Activated CD4-positive, alpha-beta T cell treated with anti-CD3 and anti-CD28 coated beads, Interleukin-10, Interleukin-2, amounts not matched to agents 100 ng/mL and 50 ng/mL, durations not matched to agents 16 hours and 8 hours (primary cell): ENCODE results near the gene CCL21.

Experiments used
- DNase-seq: peaks from one replicate; pipeline ENCODE4 v3.0.0-alpha.2; 2020

The CCL21 gene

DNA sequence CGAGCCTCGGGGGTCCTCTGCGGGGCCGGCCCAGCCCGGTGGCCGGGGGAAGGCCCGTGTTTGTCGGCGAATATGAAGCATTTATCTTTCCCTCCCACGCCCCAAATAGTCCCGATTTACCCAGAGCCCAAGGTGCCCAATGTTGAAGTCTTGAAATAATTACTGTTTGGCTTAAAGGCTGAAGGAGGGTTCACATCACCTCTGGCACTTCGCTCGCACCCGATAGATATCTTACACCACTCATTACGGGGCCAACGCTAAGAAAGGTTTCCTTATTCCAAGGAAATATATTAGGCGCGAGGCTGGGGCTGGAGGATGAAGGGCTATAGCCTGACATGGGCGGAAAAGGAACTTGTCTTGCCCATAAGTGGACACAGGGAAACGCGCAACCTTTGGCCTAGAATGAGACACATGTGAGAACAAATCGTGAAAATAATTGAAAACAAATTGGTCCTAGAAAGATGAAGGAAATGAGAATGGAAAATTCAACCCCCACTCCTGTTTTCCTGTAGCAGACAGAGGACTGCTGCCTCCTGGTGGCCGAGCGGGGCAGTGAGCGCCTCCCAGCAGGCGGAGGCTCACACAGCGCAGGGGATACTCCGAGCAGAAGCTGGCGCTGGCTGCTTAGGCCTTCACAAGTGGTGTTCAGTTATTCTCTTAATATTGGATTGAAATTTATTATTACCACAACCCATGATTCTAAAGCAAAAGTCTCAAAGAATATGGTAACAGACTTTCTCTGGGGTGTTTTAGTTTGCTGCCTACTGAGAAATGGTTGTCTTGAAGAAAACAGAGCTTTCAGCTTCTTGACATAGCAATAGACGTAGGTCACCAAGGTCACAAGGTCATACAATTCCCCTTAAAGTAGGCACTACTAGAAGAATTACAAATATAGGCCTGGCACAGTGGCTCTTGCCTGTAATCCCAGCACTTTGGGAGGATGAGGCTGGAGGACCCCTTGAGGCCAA lies 7.9 kb downstream of the CCL21 start:
- peak; percentile 81 for DNase-seq

DNA sequence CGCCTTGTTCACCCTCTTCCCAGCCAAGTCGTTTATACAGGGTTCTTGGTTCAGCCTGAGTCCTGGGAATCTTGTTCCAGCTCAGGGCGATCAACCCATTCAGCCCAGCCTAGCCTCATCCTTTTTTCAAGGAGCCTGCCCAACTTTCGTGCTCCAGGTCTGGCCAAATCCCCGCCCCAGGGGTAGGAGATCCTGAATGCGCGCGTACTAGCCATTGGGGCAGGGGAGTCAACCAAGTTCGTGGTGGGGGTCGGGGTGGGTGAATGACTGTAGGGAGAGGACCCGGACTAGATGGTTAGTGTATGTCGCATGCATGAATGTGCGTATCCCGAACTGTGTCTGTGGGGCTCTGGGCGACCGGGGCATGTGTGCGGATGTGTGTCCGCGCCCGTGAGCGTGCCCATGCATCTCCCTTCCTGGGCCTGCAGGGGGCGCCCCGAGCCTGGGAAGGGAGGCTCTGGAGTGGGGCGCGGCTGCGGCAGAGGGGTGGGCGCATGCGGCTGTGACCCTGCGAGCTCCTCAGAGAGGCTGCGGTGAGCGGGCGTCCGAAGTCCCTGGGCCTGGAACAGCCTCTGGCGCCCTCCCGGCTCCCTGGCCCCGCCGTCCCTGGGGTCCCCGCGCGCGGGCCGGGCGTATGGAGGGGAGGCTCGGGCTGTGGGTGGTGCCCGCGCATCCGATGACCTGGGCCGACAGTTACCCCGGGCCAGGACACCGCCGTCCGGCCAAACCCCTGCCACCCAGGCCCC lies 8.7 kb downstream of the CCL21 start:
- peak; percentile 81 for DNase-seq

DNA sequence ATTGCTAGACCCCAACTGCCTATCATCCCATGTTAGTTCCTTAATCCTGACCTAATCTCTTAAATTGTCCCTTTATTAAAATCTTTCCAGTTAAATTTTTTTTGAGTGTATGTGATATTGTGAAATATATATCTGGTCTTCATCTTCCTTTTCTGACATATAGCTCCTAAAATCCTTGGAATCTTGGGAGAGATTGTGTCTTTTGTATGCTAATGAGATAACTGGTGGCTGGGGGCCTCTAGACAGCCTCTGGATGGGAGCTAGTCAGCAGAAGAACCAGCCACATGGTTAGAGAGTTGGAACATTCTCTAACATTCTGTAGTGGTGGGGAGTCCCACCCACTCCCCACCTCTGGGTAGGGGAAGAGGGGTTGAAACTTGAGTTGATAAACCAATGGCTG lies 15.1 kb downstream of the CCL21 start:
- DNase-seq, result no peak

DNA sequence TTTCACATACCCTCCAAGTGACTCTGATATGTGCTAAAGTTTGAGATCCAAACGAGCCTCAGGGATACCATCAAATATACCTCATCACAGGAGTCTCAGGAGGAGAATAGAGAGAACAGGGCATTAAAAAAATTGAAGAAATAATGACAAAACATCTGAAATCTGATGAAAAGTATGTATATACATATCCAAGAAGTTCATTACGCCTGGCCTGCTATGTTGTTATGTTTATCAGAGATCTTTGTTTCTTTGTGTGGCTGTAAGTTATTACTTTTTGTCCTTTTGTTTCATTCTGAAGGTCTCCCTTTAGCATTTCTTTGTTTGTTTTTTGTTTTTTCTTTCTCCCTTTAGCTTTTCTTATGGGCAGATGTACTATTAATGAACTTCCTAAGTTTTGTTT lies 16.4 kb downstream of the CCL21 start:
- DNase-seq, result no peak

DNA sequence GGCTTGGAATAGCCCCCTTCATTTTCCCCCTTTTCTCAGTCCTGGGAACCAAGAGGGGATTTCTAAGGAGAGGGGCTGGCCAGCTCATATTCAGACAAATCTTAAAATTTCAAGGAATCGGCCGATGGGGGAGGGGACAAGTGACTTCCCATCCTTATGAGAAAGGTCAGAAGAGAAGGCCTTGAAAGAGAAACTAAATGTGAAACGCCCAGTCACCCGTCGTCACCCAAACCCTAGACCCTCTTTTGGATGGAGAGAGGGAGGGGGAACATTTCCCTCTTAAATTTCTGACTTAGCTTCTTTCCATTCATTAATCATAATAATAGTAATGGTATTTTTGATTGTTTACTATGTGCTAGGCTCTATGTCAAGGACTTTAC lies 18.0 kb downstream of the CCL21 start:
- no peak for DNase-seq

GRCh38 chr9:34690983-34691935 lies 18.7 kb downstream of the CCL21 start, which contains the start of gene CCL19:
CCL19 (minus strand) TSS chr9:34691276; CDS start chr9:34691139, 137 bp downstream.
- DNase-seq, result no peak

GRCh38 chr9:34689512-34689911 lies 20.4 kb downstream of the CCL21 start:
- DNase-seq, result no peak

DNA sequence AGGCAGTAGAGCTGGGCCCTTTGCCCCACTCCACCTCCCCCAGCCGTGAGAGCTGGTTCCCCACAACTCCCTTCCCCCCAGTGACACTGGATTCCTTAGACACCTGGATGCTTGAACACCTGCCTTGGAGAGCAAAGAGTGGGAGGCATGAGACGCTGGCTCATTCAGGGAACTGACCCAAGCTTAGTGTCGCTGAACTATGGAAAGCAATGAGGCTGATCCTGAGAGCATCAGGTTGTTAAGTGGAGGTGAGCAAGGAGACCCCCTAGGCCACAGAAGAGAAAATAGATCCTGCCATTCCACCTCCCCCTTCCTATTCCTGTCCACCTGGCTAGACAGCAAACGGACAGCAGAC lies 20.8 kb downstream of the CCL21 start:
- DNase-seq, result no peak

DNA sequence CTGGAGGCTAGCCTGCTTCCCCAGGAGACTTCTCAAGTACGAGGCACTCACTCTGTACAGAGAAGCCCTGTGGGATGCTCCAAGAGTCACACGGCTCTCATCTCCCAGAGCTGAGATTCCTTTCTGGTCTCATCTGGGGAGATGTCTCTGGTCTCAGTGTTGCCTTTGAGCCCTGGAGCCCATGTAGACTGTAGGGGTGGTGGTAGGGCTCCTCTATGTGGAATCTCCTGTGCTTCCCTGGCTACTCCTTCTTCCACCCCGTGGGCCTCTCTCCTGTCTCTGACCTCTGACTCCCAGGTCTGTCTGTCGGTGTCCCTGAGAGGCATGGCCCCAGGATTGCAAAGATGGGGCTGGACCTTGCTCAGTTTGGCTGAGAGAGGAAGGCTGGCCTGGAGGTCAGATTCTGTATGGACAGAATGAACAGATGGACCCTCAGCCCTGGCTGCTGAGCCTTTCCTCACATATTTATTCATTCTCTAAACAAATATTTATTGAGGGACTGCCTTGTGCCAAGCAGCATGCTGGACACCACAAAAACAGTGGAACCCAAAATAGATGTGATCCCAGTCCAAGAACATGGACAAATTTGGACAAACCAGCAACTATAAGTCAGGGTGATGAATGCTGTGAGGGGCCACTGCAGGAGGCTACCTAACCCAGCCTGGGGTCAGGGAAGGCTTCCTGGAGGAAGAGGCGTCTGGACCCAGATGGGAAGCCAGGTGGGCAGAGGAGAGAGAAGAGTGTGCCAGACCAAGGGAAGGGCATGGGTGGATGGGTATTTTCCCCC lies 21.4 kb downstream of the CCL21 start:
- no peak for DNase-seq

- DNase-seq, result no peak
Observed at GRCh38 chr9:34687276-34688030, 22.5 kb downstream of the CCL21 start.

- DNase-seq, result no peak
Observed at GRCh38 chr9:34686732-34687131, 23.2 kb downstream of the CCL21 start.

GRCh38 chr9:34686231-34686630 lies 23.7 kb downstream of the CCL21 start:
- no peak for DNase-seq

DNA sequence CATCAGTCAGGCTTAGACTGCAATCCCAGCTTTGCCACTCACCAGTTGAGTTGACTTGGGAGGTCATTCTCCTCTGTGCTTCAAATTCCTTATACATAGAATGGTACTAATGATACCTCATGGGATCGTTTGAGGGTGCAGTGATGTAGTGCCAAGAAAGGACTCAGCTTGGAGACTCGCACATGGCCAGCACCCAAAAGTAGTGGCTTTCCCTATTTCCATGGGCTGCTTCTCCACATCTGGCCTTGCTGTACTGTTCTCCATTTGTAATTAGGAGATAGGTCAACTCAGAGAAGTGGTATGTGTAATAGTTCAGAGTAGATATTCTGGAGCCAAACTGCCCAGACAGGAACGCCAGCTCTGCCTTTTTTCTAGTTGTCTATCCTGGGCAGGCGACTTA lies 24.3 kb downstream of the CCL21 start:
- DNase-seq, result no peak

GRCh38 chr9:34684816-34685215 lies 25.1 kb downstream of the CCL21 start:
- no peak for DNase-seq

DNA sequence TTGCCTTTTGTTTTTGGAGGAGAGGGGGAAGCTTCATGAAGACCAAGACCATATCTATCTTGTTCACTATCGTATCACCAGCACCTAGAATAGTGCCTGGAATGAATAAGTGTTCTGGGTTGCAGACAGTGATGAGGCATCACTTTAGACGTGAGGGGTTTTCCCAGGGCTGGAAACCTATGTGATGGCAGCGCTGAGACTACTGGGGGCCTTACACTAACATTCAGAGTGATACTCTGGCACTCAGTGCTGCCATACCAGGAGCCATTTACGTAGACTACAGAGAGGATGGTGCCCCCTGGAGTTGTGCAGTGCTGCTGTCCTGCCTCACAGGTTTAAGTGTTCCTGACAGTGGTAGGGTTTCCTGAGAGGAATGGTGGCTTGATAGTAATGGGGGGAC lies 25.8 kb downstream of the CCL21 start:
- DNase-seq, result peak; percentile 43

GRCh38 chr9:34675869-34676268 lies 34.1 kb downstream of the CCL21 start:
- DNase-seq, result no peak

- DNase-seq, result peak; percentile 66
Observed at GRCh38 chr9:34675048-34675714, 34.8 kb downstream of the CCL21 start.

GRCh38 chr9:34674440-34674839 lies 35.5 kb downstream of the CCL21 start:
- no peak for DNase-seq

DNA sequence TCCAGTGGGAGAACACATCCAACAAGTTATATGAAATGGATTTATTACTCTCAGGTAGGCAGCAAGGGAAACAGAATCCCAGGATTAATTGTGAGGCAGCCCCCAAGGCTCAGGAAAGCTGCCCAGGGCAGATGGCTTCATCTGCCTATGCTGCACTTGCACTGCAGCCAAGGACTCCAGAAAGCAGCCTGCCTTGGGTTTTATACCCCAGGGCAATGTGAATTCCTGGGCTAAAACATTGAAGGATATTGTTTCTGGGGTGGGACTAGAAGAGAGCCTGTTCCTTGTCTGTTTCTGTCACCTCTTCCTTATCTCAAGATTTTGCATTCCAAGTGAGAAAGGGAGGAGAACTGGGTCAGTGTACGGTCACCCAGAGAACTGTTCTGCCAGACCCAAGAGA lies 38.6 kb downstream of the CCL21 start:
- no peak for DNase-seq

DNA sequence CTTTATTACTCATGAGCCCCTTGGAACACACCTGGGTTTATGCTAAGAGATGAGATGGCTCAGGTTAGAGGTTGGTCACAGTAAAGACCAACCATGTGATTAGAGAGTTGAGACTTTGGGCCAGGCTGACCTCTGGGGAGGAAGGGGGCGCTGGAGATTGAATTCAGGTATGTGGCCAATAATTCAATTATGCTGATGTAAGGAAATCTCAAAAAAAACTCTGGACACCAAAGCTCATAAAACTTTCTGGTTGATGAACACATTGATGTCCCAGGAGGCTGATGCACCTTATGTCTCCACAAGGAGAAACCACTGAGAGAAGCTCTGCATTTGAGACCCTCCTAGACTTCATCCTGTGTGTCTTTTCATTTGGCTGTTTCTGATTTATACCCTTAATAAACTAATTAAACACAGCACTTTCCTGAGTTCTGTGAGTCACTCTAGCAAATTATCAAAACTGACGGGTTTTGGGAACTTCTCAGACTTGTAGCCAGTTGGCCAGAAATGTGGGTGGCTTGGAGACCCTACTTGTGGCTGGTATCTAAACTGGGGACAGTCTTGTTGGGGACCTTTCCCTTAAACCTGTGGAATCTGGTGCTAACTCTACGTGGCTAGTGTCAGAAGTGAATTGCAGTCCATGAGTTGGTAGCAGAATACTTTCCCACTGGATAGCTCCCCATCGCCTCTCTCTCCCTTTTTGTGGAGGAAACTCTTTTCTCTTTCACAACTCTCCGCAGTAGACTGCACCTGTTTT lies 40.0 kb downstream of the CCL21 start:
- DNase-seq, result no peak
